H1 (cell line): Measurements from ENCODE around the gene AOPEP. TPM values are rescaled to one million over a fixed set of nuclear protein-coding genes. Genes with fewer than 3 reads are reported as not detected.

ENCODE experiments used
- CTCF ChIA-PET: fragments of 300-600 bp; sonication (Branson Sonifier 250); formaldehyde crosslinking; loops from one replicate; lab custom pipeline; 2021; ENCODE audit not compliant: partially characterized antibody; lab: Charles Lee
- POLR2A ChIA-PET: fragments of 300-600 bp; sonication (Branson Sonifier 250); formaldehyde crosslinking; loops from one replicate; lab custom pipeline; 2021; ENCODE audit warnings: inconsistent platforms; ENCODE audit not compliant: partially characterized antibody; lab: Charles Lee
- DNase-seq, 2 experiments: peaks; one replicate each; pipeline versions ENCODE4 v3.0.0 to v3.0.0-alpha.2; 2010 to 2022; ENCODE audit warnings: low spot score in 2 of 2, low read depth in 1 of 2, mixed read lengths in 1 of 2
- FAIRE-seq: peaks from 2 replicates; lab custom pipeline; 2011; peaks lifted over from hg19 to GRCh38; lab: Jason Lieb, UNC
- H2AFZ ChIP-seq: 2 replicates; pipeline ENCODE4 v1.8.1; 2012; ENCODE audit warnings: low read length, inconsistent platforms
- H2AK5ac ChIP-seq: 2 replicates; pipeline ENCODE4 v1.6.1; 2013; ENCODE audit warnings: low read depth, low read length
- H2BK120ac ChIP-seq: replicated peaks from 2 replicates; pipeline ENCODE3; 2013; ENCODE audit warnings: low read depth, low read length, inconsistent platforms
- H2BK12ac ChIP-seq: 2 replicates; pipeline ENCODE4 v1.6.1; 2013; ENCODE audit warnings: low read depth, low read length
- H2BK15ac ChIP-seq: 2 replicates; pipeline ENCODE4 v1.6.1; 2013; ENCODE audit warnings: low read length
- H2BK20ac ChIP-seq: 2 replicates; pipeline ENCODE4 v1.6.1; 2013; ENCODE audit warnings: low read length
- H2BK5ac ChIP-seq: 2 replicates; pipeline ENCODE4 v1.6.1; 2013; ENCODE audit warnings: low read depth, low read length
- H3K14ac ChIP-seq: 2 replicates; pipeline ENCODE4 v1.6.1; 2013; ENCODE audit warnings: inconsistent platforms; ENCODE audit not compliant: insufficient read length
- H3K18ac ChIP-seq: 2 replicates; pipeline ENCODE4 v1.6.1; 2013; ENCODE audit warnings: low read length; ENCODE audit errors: extremely low read depth
- H3K23ac ChIP-seq: 2 replicates; pipeline ENCODE4 v1.6.1; 2013; ENCODE audit warnings: inconsistent platforms; ENCODE audit not compliant: insufficient read length
- H3K23me2 ChIP-seq: 2 replicates; pipeline ENCODE4 v1.6.1; 2013; ENCODE audit warnings: low read depth, low read length
- H3K27ac ChIP-seq: 2 replicates; pipeline ENCODE4 v1.6.1; 2011; ENCODE audit warnings: low read depth, low read length, inconsistent platforms
- H3K27me3 ChIP-seq, 4 experiments: replicated peaks in 1 of 4; 1 replicate in 1 of 4; 2 replicates in 3 of 4; pipeline versions ENCODE4 v1.6.1 to v1.8.1; 2011 to 2013; ENCODE audit warnings: low read length in 3 of 4, mild to moderate bottlenecking in 3 of 4, inconsistent platforms in 2 of 4, mixed read lengths in 2 of 4, moderate library complexity in 1 of 4; ENCODE audit not compliant: control insufficient read depth in 3 of 4, insufficient read depth in 3 of 4; ENCODE audit errors: extremely low read depth in 1 of 4
- H3K36me3 ChIP-seq, 4 experiments: 2 replicates each; pipeline versions ENCODE4 v1.6.1 to v1.8.1; 2011 to 2013; ENCODE audit warnings: mild to moderate bottlenecking in 4 of 4, low read length in 3 of 4, moderate library complexity in 2 of 4, control low read depth in 1 of 4, inconsistent platforms in 1 of 4; ENCODE audit not compliant: insufficient read depth in 4 of 4, control insufficient read depth in 2 of 4
- H3K4ac ChIP-seq: replicated peaks from 2 replicates; pipeline ENCODE3; 2013; ENCODE audit warnings: low read length, low read depth, mixed read lengths, inconsistent platforms; ENCODE audit not compliant: insufficient read length
- H3K4me1 ChIP-seq, 4 experiments: replicated peaks in 1 of 4; 1 replicate in 1 of 4; 2 replicates in 3 of 4; pipeline versions ENCODE4 v1.6.1 to v1.8.1; 2011 to 2013; ENCODE audit warnings: low read length in 3 of 4, inconsistent platforms in 2 of 4, mixed read lengths in 1 of 4; ENCODE audit not compliant: insufficient read depth in 4 of 4, control insufficient read depth in 3 of 4
- H3K4me2 ChIP-seq, 2 experiments: 2 replicates each; pipeline versions ENCODE4 v1.6.1 to v1.8.1; 2011 to 2013; ENCODE audit warnings: low read depth in 2 of 2, low read length in 2 of 2, control low read depth in 1 of 2, inconsistent platforms in 1 of 2, mild to moderate bottlenecking in 1 of 2; ENCODE audit not compliant: insufficient read depth in 1 of 2
- H3K4me3 ChIP-seq, 4 experiments: fragments of 200-600, 300-600 bp in 1 of 4; sonication (generic), shearing (Covaris generic), sonication (Bioruptor Twin) in 1 of 4; 2 replicates each; pipeline versions ENCODE4 v1.5.1 to v1.8.1; 2011 to 2016; ENCODE audit warnings: low read length in 4 of 4, low read depth in 3 of 4, control low read depth in 2 of 4, inconsistent platforms in 2 of 4, mild to moderate bottlenecking in 2 of 4, mixed read lengths in 1 of 4, moderate library complexity in 1 of 4; ENCODE audit not compliant: insufficient read depth in 2 of 4; ENCODE audit errors: extremely low read depth in 1 of 4
- H3K56ac ChIP-seq: replicated peaks from 2 replicates; pipeline ENCODE3; 2013; ENCODE audit warnings: low read depth, mild to moderate bottlenecking, mixed read lengths, low read length, inconsistent platforms; ENCODE audit not compliant: insufficient read length
- H3K79me1 ChIP-seq: 2 replicates; pipeline ENCODE4 v1.6.1; 2013; ENCODE audit warnings: low read depth, low read length, control low read depth
- H3K79me2 ChIP-seq, 2 experiments: 2 replicates each; pipeline versions ENCODE4 v1.6.1 to v1.8.1; 2012 to 2013; ENCODE audit warnings: low read length in 2 of 2, mild to moderate bottlenecking in 2 of 2, inconsistent platforms in 1 of 2; ENCODE audit not compliant: insufficient read depth in 2 of 2, control insufficient read depth in 1 of 2
- H3K9ac ChIP-seq, 4 experiments: replicated peaks in 1 of 4; 1 replicate in 1 of 4; 2 replicates in 3 of 4; pipeline versions ENCODE4 v1.6.1 to v1.8.1; 2011 to 2013; ENCODE audit warnings: low read depth in 3 of 4, low read length in 3 of 4, control low read depth in 2 of 4, mild to moderate bottlenecking in 2 of 4, moderate library complexity in 2 of 4, inconsistent platforms in 1 of 4; ENCODE audit errors: extremely low read depth in 1 of 4
- H3K9me3 ChIP-seq, 2 experiments: 2 replicates each; pipeline versions ENCODE4 v1.6.1 to v1.8.1; 2012 to 2013; ENCODE audit warnings: mild to moderate bottlenecking in 2 of 2, moderate library complexity in 2 of 2, control low read depth in 1 of 2, inconsistent platforms in 1 of 2, low read depth in 1 of 2, low read length in 1 of 2, mixed read lengths in 1 of 2; ENCODE audit not compliant: insufficient read depth in 2 of 2
- H4K20me1 ChIP-seq, 2 experiments: replicated peaks in 1 of 2; 2 replicates each; pipeline versions ENCODE3 to v1.8.1; 2011 to 2013; ENCODE audit warnings: inconsistent platforms in 2 of 2, low read length in 2 of 2, mild to moderate bottlenecking in 1 of 2; ENCODE audit not compliant: insufficient read depth in 2 of 2, control insufficient read depth in 1 of 2
- H4K5ac ChIP-seq: 2 replicates; pipeline ENCODE4 v1.6.1; 2013; ENCODE audit warnings: low read length, low read depth, mixed read lengths, inconsistent platforms; ENCODE audit not compliant: insufficient read length
- H4K8ac ChIP-seq: 2 replicates; pipeline ENCODE4 v1.8.0; 2013; ENCODE audit warnings: mild to moderate bottlenecking, moderate library complexity, low read length, inconsistent platforms; ENCODE audit not compliant: insufficient read depth; ENCODE audit errors: extremely low read depth
- H4K91ac ChIP-seq: replicated peaks from 2 replicates; pipeline ENCODE3; 2013; ENCODE audit warnings: low read length, mixed read lengths, inconsistent platforms; ENCODE audit not compliant: insufficient read length
- CBX8 ChIP-seq: fragments of 300-800, 300-1000 bp; sonication (generic); IDR thresholded peaks from 2 replicates; pipeline ENCODE4 v1.7.1; 2016; ENCODE audit warnings: low read depth, low read length, borderline replicate concordance
- GTF2F1 ChIP-seq: IDR thresholded peaks from 2 replicates; pipeline ENCODE4 v1.6.1; 2012; ENCODE audit warnings: low read depth, low read length, improper control_type of control experiment, borderline replicate concordance
- TBP ChIP-seq: IDR thresholded peaks from 2 replicates; pipeline ENCODE4 v1.6.1; 2011; ENCODE audit warnings: low read depth, low read length, improper control_type of control experiment
- WGBS, 2 experiments: shearing (Covaris generic) in 1 of 2; methylation state at CpG; one replicate each; pipeline versions ENCODE4 v1.1.6 to v1.1.7; 2013 to 2015; ENCODE audit warnings: low lambda C conversion rate in 2 of 2, mixed read lengths in 2 of 2, inconsistent platforms in 1 of 2, low coverage in 1 of 2, missing lambda C conversion rate in 1 of 2; ENCODE audit not compliant: insufficient replicate concordance in 2 of 2, insufficient coverage in 1 of 2, insufficient read length in 1 of 2; ENCODE audit errors: extremely low coverage in 1 of 2, missing lambda C conversion rate in 1 of 2; 5-methylcytosine and 5-hydroxymethylcytosine counted together
- polyA plus RNA-seq, 7 experiments: library from polyadenylated mRNA; depleted of rRNA in 3 of 7; stranded (reverse) in 5 of 7; unstranded in 2 of 7; fragments of >200 nt in 5 of 7; fragments of 200-250 nt in 2 of 7; gene quantifications; 1 replicate in 5 of 7; 2 replicates in 1 of 7; 4 replicates in 1 of 7; pipeline versions ENCODE4 v1.2.1 to v1.2.3, GENCODE V29; 2011 to 2013; ENCODE audit warnings: missing spikeins in 2 of 7, mixed read lengths in 2 of 7
- total RNA-seq: library from RNA; stranded (reverse); fragmentation: NEBNext Ultra II Directional; extraction: Animal tissue kit (Norgen Biotek cat#: 25700); gene quantifications from 2 replicates; pipeline ENCODE4 v1.2.1, GENCODE V29; 2021

AOPEP gene
- total and polyA plus RNA-seq, 2 of the 8 experiments (the other 6 are each of a cell fraction or from before 2014, with no cell fraction given): 6.1 to 14.3 TPM

DNA sequence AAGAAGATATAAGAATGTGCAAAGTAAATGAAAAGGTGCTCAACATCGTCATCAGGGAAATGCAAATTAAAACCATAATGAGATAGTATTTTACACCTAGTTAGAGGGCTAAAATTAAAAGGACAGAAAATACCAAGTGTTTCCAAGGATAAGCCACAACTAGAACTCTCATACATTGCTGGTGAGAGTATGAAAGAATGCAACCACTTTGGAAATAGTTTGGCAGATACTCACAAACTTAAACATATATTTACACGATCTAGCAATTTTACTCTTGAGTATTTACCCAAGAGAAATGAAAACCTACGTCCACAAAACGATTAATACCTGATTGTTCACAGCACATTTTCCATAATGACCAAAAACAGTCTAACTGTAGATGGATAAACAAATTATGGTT lies 51.5 kb downstream of the AOPEP start:
- Histone ChIP-seq H3K9me3 (no peaks in the 10 kb centered on the region), H3K4me3 (no peak overlapping the region), H3K4me2 (no peak overlapping the region), H3K23ac (no peak overlapping the region), H2BK120ac (no peak overlapping the region), H3K4me1 (no peaks in the 10 kb centered on the region; a peak in 1 of 7 replicates), H3K27ac (no peak overlapping the region), H3K23me2 (no peaks in the 10 kb centered on the region), H2BK15ac (no peak overlapping the region), H3K4ac (no peak overlapping the region), H2AFZ (no peak overlapping the region), H3K14ac (no peak overlapping the region), H2BK20ac (no peak overlapping the region), H4K91ac (no peak overlapping the region), H4K5ac (no peak overlapping the region), H3K9ac (no peak overlapping the region), H3K18ac (no peak overlapping the region), H3K56ac (no peak overlapping the region), H4K20me1 (no peaks in the 10 kb centered on the region), H3K79me2 (no peaks in the 10 kb centered on the region), H3K79me1 (no peaks in the 10 kb centered on the region), H4K8ac (no peak overlapping the region), H3K36me3 (no peaks in the 10 kb centered on the region), H2BK12ac (no peak overlapping the region), H3K27me3 (no peaks in the 10 kb centered on the region), H2BK5ac (no peak overlapping the region), H2AK5ac (no peak overlapping the region)
- CTCF ChIA-PET: interaction anchor here (0.6 to 0.7 kb wide), 2 partner anchors 70 to 156 kb away, joined by 4 read pairs; no protein-coding TSS in a partner anchor
- POLR2A ChIA-PET: no interaction called here
- FAIRE-seq (no peak), DNase-seq (no peak)
- 88% methylated on average over 4 of the region's 4 CpGs; no CpG with 5 or more reads in 1 of the 2 experiments for WGBS, 2 experiments
- TF ChIP-seq TBP: no peak
- TF ChIP-seq CBX8: no peak
- TF ChIP-seq GTF2F1: no peak
